LoVo (cell line): Measurements from ENCODE around the gene SNX11.

Experiments
- DNase-seq: peaks from one replicate; pipeline ENCODE4 v3.0.0-alpha.2; 2016; ENCODE audit warnings: low spot score

SNX11 gene

DNA sequence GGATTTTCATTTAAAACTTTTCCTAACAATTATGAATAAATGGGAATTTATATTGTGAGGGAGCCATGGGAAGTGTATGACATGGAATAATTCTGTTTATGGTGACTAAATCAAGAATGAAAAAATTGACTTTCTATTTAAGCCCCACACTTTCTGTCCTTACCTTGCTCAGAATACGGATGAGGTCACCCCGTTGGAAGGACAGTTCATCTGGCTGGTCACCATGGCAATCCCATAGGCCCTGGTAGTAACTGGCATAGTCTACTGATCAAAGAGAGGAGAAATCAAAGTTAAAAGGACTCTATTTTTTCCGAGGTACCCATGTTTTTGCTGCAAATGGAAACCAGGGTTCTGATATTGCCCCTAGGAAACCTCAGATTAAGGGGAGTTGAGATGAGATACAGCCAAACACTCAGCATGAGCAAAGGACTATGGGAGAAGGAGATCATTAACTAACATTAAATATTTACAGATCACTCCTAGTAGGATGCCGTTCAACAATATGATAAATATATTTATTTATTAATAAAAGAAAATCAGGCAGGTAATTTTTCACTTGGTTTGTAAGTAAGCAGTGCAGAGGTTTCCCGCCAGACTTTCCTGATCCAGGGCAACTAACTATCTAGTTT, 54.9 kb downstream of the SNX11 start:
- DNase-seq = no peak

DNA sequence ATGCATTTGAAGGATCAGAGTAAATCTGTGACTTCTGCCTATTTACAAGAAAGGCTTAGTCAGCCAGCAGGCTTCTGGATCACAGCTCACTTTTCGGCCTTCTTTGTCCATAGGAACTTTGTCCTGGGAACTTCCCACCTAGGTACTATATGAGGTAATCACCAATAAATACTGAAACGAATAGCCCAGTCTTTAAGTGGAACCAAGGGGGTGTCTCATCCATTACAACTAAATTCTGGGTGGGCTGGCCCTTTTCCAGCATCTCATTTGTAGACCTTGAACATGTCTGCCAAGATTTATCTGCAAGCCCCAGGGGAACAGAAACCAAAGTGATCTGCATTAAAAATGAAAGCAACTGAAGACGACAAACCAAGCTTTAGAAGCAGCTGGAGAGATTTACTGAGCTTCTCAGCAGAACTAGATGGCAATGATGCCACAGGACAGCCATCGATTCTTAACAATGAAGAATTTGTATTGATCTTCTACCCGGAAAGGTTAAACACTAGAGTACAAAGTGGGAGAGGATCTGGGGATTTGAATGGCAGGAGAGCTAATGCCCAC, 55.5 kb downstream of the SNX11 start:
- peak; percentile 24 for DNase-seq

DNA sequence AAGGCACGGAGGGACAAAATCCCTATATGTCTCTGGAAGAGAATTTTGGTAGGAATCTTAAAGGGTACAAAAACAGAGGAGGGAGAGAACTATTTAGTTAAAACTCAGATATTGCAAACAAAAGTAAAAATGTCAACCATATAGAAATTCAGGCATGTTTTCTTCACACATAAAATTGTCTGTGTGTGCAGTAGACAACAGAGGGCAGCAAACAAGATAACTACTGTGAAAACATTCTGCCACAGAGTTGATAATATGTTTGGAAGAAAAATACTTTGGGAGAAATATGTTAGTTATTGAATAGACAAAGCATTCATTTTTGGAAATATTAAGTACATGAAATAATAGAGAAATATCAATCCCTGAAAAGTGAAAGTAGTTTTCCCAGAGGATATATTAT, 56.2 kb downstream of the SNX11 start:
- no peak for DNase-seq

DNA sequence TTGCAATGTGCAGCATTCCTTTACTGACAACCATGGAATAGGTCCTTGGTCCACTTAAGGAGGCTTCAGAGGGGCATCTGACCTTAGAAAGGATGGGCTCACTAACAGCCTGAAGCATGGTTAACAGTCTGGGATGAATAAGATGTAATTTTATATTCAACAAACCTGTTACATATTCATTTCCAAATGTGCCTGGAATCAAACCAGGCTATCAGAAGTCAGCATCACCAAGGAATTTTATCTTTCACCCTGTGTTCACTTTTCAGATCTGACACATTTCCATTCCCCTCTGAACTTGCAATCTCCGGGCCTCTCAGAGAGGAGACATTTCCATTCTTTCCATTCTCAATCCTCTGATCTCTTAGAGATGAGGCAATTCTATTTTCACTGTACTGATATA, 62.4 kb downstream of the SNX11 start:
- DNase-seq = no peak
